PC-3 (cell line): ENCODE results near the gene GLMN.

Experiments used
- CTCF ChIP-seq: fragments of 300-600 bp; sonication (generic); conservative IDR thresholded peaks from 2 replicates; pipeline ENCODE4 v1.5.1; 2017; ENCODE audit warnings: antibody characterized with exemption, low read depth, mild to moderate bottlenecking, low read length
- EZH2phosphoT487 ChIP-seq: fragments of 300-600 bp; sonication (generic); IDR thresholded peaks from 2 replicates; pipeline ENCODE4 v1.6.1; 2018; ENCODE audit warnings: mild to moderate bottlenecking, antibody characterized with exemption, low read length, borderline replicate concordance

GRCh38 chr1:92307980-92308379, 9.2 kb upstream of the GLMN start:
- TF ChIP-seq CTCF (no peak), EZH2phosphoT487 (no peak)
